HG03175 (cell line): ENCODE measurements around the gene TBL1X.

Source experiments
- ATAC-seq: cut with Tn5 transposase; IDR thresholded peaks from one replicate; pipeline ENCODE4 v1.9.1; 2021; ENCODE audit warnings: mild to moderate bottlenecking, moderate library complexity; ENCODE audit not compliant: unreplicated experiment

The TBL1X gene

DNA sequence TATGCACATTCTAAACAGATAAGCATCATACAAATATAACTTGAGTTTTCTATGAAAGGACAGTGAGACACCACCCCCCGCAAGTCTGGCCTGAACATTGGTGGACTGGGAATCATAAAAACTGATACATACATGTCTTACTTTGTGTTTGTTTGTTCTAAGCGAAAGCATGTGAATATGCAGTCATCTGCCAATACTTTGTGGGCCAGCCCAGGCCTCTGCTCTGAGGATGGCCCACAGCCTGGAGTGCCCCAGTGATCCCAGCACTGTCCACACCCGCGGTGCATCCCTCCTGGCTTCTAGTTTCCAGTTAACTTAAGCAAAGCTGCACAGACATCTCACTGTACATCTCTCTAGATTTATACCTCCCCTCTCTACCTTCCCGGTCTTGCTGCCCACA lies 154.3 kb downstream of the TBL1X start:
- ATAC-seq = no peak

DNA sequence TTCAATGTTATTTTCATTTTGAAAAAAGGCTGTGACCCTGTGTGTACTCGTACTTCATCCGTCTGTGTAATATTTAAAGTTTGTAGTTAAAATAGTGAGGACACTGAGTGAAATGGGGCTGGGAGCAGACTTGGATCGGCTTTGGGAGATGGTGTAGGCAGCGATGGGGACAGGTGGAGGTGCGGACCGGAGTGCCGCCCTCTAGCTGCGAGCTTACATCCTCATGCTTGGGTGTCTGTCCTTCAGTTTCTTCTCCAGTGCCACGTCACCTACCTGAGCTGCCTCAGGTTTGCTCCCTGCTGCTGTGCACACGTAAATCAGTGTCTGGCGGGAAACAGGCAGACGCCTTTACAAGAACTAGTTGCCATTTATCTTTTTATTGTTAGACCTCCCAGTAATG lies 154.7 kb downstream of the TBL1X start:
- no peak for ATAC-seq

DNA sequence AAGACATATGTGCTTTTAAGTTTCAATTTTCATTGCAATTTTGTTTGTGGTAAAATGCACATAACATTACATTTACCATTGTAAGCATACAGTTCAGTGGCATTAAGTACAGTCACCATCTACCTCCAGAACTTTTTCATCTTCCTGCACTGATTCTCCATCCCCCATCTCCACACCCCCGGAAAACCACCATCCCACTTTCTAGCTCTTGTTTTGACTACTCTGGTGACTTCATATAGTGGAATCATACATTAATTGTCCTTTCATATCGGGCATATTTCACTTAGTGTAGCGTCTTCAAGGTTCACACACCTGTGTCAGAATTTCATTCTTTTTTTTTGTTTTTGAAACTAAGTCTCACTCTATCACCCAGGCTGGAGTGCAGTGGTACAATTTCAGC lies 157.3 kb downstream of the TBL1X start:
- no peak for ATAC-seq

DNA sequence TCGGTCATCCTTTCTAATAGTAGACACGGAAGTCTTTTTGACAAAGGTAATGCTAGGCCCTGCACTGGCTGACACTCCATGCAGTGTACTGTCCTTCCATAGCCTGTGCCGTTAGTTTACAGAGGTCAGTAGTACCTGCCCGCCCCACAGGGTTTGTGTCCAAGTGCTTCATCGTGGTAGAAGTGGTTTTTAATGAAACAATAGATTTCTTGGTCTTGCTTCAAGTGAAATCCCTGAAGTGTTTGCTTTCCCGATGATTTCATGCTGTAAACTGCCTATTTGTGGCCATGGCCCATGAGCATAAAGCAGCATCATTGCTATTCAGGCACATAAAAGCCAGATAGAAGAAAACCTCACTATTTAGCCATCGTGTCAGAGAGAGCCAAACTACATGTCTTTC lies 161.5 kb downstream of the TBL1X start:
- no peak for ATAC-seq

DNA sequence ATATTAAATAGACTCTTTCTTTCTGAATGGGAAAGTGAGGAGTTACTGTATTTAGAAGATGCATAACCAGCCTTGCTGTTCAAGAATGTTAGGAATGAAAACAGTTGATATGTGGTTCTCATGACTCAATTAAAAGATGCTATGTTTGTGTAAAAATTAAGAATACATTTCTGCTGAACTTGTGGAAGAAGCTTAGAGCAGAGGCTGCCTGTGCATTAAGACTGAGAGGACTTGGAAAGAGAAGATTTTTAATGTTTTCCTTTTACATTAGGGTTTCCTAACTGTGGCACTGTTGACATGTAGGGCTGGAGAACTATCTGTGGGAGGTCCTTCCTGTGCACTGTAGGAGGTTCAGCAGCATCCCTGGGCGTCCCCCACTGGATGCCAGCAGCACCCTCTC lies 163.1 kb downstream of the TBL1X start:
- ATAC-seq = no peak

DNA sequence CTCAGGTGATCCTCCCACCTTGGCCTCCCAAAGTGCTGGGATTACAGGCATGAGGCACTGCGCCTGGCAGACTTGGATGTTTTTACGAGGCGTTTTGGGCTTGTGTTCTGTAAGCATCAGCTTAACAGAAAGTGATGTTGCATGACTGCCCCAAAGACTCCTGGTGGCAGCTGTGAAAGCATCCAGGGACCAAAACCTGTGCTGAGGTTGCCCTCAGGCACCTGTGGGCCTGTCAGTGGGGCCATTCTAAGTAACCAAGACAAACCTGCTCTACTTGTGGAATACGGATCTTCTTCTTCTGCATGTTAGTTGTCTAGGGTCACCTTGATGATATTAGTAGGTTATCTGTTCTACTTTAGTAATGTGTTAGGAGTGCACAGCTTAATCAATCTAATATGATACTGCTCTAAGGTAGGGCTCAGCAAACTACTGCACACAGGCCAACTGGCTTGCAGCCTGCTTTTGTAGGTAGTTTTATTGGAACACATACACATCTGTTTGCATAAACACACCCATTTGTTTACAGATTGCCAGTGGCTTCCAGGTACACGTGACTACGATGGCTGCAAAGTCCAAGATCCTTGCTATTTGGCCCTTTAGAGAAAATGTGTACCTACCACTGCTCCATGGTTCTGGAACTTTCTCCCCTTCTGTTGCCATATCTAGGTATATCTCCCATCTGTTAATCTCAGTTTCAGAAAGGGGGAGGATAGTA lies 164.1 kb downstream of the TBL1X start:
- no peak for ATAC-seq

DNA sequence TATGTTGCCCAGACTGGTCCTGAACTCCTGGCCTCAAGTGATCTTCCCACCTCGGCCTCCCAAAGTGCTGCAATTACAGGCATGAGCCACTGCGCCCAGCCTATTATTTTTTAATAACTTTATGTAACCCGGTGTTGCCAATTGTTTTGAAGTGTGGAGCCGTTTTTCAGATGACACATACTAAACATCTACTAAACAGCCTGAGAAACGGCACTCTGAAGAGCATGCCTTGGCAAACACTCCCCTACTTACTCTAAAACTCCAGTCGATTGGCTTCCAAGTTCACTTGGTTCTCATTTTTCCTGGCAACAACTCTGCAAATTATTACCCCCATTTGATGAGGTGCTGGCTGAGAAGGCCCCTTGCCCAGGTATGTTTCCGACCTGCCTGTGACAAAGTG lies 169.7 kb downstream of the TBL1X start:
- no peak for ATAC-seq

DNA sequence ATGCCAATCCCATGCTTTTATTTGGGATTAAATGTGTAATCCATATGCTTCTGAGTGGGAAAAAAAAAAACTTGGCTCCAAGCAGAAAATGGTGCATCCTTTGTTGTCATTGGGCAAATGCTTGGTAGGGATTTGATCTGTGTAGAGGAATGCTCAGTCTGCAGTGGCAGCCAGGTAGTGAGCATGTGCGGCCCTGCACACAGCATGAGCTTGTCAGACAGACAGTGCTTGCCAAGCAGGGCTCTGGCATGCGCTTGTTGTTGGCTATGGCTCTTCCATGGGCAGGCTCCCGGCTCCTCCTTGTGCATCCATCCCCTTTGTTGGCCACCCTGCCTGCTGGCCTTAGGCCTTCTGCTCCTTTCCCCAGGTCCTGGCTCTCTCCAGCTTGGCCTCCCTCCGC lies 170.5 kb downstream of the TBL1X start:
- no peak for ATAC-seq

DNA sequence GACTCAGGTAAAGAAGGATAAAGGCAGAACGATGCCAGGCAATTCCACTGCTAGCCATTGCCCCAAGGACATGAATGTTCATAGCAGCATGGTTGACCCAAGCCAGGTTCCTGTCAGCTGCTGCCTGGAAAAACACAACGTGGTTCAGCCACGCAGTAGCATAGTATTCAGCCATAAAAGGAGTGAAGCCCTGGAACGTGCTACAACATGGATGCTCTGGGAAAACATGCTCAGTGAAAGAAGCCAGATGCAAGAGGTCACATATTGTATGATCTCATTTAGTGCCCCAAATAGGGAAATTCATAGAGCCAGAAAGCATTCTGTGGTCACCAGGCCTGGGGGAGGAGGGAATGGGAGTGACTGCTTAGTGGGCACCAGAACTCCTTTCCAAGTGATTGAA lies 170.9 kb downstream of the TBL1X start:
- no peak for ATAC-seq

DNA sequence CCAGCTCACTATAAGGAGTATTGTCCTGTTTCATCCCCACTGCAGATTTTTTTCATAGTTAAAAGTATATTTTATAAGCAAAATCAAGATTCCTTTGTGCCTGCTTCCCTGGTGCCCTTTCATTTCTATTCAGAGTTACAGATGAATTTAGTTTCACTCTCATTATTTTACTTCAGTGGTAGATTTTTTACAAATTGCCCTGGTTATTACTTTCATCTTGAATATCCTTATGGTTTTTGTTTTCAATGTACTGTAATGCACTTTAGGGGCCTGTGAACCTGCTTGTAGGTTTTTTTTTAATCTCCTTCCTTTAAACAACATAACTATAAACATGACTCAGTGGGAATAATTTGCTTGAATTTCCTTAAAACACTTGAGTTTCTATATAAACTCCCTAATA lies 174.0 kb downstream of the TBL1X start:
- no peak for ATAC-seq

DNA sequence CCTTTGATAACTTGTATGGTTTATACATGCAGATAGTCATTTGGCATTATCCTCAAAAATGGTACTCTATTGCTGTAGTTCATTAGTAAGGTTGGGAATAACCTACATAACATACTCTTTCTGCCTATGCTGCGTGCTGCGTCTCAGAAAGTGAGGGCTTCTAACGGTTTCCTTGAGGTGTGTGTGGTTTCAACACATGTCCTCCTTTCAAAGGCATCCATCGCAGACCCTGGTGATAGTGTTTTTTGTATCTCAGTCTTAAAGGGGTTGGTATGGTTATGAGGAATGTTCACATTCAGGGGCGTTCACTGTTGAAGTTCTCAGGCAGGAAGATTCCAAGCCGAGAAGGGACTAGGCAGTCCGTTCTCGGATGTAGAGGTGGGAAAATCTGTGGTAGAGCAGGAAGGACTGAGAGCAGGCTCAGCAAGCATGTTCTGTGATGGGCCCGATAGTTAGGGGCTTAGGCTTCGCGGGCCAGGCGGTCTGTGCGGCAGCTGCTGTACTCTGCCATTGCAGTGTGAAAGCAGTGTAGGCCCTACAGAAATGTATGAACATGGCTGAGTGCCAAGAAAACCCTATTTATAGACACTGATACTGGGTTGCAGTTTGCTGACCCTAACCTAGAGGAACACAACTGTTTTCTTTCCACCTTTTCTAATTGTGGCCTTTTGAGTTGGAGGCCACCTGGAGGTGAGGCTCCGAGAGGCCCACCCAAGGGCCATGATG lies 177.6 kb downstream of the TBL1X start:
- ATAC-seq = no peak

DNA sequence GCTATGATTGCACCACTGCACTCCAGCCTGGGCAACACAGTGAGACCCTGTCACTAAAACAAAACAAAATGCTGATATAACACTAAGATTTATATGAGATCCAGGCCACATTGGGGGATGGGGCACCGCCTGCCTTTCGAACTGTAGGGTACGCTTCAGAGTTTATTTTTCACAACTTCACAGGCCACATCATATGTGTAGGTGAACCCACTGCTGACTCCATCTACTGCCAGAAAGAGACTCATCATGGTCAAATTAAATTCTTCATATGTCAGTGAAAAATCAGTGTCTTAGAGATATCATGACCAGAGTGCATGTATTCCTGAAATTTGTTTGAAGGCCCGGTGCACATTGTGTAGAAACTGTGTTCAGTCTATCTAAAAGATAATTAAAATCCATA lies 178.9 kb downstream of the TBL1X start:
- ATAC-seq = no peak

DNA sequence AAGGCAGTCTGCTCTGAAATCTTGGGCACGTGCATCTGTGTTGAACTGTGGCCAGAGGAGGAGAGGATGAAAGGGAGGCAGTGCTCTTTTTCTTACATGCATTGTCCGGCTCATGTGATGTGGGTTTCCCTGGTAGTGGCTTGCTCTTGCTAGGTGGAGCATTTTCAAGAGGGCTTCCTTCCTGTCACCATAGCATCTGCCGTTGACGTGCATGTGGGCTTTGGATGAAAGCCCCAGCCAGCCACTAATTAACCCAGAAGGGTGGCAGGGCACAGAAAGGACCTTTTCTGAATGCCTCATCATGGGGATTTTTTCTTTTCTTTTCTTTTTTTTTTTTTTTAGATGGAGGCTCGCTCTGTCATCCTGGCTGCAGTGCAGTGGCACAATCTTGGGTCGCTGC lies 179.5 kb downstream of the TBL1X start:
- peak; percentile 91 for ATAC-seq

DNA sequence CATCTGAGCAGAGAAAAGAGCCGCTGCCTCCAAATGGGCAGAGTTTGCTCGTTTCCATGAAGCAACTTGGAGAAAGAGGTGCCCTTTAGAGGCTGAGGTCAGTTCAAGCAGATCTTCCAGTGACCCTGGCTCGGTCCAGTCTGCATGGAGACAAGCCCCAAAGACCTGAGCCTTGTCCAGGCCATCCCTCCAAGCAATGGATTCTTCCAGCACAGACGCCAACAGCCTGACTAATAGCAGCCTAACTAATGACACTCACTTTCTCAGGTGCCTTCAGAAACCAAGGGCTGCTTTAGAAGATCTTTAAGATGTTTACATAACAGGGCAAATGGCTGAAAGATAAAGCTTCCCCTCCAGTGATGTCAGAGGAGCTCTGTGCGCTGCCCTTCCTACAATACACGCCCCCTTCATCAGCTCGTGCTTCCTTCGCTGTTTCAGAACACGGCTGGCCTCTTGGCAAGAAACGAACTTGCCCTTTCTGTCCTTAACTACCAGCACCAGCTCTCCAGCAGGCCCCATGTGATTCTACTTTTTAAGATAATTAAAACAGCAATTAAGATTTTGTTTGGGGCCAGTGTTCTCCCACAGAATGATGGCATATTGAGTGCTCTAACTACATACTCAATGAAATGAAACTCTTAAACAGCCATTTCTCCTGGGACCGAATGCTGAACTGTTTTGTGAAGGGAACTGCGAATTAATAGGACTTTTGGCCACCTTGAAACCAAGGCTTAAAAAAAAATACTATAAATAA lies 181.8 kb downstream of the TBL1X start:
- ATAC-seq = no peak

DNA sequence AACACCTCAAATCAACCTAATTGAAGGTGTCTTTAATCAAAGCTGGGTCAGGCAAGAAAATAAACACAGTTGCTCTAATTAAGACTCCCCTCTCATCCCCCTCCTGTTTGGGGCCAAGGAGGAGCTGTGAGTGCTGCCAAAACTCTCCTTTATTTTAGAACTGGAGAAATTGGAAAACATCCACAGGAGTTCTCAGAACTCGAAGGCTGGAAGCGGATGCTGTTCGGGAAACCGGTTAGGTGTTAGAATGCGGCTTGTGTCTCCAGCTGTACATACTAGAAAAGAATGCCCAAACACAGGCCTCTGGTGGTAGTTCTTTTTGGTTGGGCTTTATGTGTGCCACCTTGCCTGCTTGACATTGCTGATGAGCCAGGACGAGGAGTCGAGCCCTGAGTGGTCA lies 182.6 kb downstream of the TBL1X start:
- ATAC-seq = no peak

DNA sequence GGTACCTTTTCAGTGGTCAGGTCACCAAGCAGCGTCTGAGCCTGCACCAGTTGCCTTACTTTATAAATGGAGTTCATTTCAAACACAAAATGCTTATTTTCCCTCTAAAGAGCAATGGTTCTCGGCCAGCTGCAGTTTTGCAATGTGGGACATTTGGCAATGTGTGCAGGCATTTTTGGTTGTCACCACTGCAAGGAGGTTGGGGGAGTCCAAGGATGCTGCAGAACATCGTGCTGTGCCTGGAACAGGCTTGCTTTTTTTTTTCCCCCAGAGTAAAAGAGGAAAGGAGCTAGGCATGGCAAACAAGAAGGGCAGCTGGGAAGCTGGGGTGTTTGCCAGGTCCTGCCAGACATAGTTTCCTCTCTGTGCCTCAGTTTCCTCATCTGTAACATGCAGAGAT lies 185.2 kb downstream of the TBL1X start:
- ATAC-seq = no peak

DNA sequence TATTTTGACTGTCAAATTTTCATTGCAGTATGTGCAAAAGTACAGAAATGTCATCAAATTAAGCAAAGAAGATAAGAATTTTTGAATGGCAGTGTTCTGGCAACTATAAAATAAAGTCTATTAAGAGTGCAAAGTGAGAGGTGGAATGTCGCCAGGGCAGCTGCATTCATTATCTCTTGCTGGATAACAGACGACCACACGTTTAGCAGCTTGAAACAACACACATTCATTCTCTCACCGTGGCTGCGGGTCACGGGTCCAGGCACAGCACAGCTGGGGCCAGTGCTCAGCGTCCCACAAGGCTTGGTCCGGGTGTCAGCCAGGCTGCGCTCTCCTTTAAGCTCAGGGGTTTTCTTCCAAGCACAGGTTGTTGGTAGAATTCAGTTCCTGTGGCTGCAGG lies 186.9 kb downstream of the TBL1X start:
- ATAC-seq = no peak

DNA sequence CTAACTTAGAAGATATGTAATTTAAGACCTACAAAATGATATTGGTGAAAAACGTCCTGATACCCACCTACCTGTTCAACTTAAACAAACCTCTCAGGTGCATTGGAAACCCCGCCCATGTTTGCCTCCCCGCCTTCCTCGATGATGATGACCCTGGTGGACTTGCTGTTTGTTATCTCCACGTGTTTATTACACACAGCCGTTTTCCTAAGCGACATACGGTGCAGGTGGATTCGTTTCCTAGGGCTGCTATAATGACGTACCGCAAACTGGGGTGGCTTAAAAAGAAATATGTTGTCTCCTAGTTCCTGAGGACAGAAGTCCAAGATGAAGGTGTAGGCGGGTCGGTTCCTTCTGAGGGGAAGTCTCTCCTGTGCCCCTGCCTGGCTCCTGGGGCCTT lies 190.1 kb downstream of the TBL1X start:
- ATAC-seq = no peak

DNA sequence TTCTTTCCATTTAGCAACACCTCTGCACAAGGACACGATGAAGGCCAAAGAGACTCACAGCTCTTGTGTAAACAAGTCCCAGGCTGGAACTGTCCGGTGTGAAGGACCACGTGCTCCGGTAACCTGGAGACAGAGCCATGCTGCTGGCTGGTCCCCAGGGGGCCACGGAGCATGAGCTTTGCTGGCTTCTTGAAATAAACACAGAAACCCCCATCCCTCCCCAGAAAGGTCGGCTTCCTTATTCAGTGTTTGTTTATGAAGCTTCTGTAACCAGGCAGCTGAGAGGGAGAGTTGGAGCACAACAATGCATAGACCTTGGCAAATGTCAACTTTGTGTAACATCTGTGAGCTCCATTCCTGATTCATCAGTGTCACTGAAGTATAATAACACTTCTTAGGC lies 191.4 kb downstream of the TBL1X start:
- ATAC-seq = no peak

DNA sequence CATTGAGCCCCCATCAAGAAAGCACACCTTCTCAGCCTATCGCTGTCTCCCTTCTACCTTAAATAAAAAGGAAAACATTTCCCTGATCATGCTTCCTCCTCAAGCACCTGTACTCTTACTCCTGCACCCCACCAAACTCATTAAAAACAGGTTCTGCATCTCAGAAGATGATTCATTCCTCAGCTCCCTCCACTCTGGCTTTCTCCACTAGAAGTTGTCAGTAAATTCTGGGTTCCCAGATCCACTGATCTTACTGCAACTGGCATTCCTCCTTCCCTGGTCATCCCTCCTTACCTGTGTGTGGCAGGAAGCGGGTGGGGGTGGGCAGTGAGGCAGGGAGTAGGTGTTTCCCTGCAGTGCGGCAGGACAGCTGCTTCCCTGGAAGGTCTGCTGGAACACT lies 192.0 kb downstream of the TBL1X start:
- no peak for ATAC-seq

DNA sequence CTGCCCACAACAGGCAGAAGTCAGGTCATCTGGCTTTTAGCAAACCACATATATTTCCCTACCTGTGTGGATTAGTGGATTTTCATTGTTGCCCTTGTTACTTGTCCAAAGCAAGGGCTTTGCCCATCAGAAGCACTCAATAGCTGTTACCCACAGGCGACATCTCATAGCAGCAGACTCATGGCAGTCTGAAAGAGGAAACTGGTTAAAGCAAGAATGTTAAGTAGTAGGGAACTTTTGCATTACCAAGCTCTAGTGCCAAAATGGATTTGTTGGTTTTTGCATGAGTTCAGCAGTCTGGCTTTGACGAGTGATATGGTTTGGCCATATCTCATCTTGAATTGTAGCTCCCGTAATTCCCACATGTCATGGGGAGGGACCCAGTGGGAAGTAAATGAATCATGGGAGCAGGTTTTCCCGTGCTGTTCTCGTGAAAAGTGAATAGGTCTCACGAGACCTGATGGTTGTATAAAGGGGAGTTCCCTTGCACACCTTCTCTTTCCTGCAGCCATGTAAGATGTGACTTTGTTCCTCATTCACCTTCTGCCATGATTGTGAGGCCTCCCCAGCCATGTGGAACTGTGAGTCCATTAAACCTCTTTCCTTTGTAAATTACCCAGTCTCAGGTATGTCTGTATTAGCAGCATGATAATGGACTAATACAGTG lies 192.9 kb downstream of the TBL1X start:
- ATAC-seq = no peak

DNA sequence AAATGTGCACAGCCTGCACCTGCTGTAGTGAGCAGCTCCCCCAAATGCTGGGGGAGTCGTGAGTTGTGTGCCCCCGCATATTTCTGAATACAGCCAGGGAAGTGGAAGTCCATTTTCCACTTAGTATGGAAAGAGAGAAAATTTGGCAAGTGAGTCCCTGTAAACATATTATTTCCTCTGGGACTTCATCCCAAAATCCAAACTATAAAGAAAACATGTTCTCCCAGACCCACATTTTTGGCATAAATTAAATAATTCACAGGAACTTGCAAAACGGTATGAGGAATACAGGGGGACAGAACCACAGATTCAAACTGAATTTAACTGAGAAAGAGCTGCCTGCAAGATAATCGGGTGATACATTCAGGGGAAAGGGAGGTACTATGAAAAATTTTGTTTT lies 193.6 kb downstream of the TBL1X start:
- no peak for ATAC-seq
